NOMO-1 treated with DMSO at 0.1 percent for 48 hours (cell line): Measurements from ENCODE around the gene DIP2B.

Experiments
- DNase-seq: peaks from one replicate; lab custom pipeline; 2025; ENCODE audit not compliant: unreplicated experiment; lab: John Stamatoyannopoulos, UW

Gene DIP2B

GRCh38 chr12:50574601-50575348 lies 70.0 kb downstream of the DIP2B start:
- DNase-seq: no peak

DNA sequence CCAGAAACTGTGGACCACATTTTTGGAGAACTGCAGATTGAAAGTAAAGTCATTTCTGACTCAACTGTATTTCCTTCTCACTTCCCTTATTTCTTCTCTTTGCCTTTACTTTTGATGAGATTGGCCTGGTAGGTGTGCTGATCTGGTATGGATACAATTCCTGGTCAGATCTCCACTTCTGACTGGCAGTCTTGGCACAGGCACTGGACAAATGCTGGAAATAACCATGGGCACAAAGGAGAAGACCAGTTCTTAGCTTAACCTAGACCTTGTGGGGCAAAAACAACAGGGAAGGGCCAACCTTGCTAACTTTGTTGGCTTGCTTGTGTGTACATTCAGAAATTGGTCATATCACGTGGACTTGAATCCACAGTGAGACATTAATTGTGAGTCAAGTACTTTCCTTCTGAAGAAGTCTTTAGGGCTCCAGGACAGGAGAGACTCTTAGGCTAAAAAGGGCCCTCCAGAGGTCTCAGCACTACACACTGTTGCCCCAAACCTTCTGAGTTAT lies 75.0 kb downstream of the DIP2B start:
- DNase-seq: peak; percentile 32

DNA sequence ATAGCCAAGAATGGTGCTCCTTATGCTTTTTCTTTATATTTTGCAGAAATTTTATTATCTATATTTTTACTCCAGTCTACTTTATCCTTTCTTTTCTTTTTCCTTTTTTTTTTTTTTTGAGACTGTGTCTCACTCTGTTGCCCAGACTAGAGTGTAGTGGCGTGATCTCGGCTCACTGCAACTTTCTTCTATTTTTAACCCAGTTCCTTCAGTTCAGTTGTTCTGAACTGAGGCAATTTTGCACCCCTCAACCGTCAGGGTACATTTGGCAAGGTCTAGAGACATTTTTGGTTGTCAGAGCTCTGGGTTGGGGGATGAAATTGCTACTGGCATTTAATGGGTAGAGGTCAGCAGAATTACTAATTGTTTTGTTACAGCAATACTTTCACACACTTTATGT lies 75.7 kb downstream of the DIP2B start:
- DNase-seq: no peak

DNA sequence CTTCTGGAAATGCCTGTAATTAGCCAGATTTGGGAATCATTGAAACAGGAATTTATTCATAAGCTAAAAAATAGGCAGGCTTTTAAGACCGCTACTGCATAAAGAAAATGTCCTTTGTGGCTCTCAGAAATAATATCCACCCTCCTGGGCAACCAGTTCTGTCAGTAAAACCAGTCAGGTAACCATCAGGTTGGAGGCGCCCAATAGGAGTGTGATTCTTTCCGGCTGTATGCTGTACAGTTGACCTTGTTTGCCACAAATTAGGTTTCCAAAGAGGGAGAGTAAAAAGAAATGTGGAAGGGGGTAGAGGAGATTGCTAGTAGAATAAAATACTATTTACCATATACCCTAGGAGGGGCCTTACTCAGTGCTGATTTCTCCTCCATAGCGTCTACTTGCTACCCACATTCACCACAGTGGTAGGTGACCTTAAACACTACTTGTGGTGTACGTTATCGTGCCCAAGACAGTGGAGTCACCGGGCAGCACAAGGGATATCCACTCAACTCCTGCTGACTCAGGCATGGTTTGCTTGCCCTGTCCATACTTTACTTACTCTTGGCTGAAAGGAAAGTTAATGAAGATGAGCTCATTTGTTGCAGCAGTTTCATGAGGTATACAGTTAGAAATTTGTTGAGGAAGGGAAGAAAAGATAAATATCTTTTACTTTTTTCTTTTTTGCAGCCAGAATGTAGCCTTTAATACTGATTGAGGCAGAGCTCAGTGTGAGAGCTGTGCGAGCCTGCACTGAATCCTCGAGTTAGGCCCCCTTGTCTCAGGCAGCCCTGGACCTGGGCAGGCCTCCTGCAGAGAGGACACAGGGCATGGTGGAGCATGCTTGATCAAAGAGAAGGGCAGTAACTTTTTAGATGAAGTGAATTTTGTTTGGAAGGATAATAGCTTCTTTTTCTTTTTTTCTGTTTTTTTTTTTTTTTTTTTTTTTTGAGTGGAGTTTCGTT lies 76.7 kb downstream of the DIP2B start:
- no peak for DNase-seq

- DNase-seq: no peak
Measured at GRCh38 chr12:50584135-50584534, 79.3 kb downstream of the DIP2B start.

DNA sequence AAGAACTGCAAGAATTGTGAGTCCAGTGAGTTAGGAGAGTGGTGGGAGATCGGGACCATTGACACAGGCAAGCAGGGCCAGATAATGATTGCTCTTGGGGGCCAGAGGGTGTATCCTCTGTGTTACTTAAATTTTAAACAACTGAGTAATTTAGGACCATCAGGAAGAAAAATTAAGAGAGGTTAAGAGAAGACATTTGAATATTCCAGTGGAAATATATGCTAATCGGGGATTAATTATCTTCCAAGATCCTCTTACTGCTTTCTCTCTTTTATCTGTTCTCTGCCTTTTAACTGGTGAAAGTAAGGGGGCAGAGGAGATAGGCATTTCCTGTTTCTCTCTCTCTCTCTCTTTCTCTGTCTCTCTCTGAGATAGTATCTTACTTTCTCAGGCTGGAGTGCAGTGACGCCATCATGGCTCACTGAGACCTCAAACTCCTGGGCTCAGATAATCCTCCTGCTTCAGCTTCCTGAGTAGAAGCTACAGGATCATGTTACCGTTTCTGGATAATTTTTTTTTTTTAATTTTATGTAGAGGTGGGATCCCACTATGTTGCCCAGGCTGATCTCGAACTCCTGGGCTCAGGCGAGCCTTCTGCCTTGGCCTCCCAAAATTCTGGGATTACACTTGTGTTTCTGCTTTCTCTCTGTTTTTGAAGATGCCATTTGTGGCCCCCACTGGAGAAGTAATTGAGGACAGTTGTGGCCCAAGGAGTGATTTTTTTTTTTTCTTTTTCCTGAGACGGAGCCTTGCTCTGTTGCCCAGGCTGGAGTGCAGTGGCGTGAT lies 85.1 kb downstream of the DIP2B start:
- DNase-seq: no peak

GRCh38 chr12:50590869-50591268 lies 86.1 kb downstream of the DIP2B start:
- DNase-seq: no peak

DNA sequence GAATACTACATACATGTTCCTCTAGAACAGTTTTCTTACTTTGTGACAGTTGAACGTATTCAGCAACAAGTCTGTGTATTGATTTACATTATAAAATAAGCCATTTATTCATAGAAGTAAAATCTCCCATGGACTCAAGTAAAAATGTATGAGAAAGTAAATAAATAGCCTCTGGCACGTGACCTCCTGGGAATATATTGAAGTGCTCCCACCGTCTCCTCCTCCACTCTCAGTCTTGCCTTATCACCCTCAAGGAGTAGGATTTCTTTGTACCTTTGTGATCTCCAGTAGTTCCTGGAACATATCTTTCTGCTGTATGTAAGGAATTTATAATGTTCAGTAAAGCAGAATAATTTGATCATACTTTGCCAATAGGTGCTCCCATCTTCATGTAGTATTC lies 90.9 kb downstream of the DIP2B start:
- DNase-seq: no peak

DNA sequence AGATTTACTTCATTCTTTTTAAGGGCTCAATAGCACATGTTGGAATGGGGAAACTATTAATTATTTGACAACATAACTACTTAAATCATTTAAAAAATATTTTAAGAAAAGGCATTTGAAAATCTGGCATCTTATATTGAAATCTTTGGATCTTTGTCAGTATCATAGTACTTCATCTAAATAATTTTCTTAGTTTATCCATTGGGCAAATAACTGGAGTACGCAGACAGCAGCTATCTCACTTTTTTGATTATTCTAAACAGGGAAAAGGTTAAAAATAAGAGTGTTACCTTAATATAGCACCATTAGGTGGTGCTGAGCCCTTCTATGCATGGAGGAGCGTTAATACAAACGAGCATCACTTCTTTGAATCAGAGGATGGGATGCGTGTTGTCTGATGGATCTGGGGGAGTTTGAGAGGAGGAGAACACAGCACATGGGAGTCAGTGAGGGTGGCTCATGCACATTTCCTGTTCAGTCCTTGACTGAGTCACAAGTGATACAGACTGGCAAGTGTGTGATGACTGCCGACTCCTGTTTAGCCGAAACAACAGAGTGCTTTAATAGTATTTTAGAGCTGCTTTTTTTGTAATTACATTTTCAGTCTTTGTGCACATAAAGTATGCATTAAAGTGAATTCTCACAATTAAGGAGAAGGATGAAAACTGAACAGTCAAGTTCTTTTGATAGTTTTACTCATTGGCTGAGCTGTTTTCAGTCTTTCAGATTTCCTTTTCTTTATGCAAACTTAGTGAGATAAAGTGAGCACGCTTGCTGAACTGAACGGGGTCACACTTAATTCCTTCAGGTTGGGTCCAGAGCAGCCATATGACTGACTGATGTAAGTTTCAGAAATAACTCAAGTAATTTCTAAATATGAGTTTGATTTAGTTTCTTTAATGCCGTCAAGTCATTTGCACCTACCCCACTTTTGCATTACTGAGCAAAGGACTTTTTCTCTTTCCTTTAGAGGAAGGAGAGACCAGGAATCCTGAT lies 92.7 kb downstream of the DIP2B start:
- DNase-seq: no peak

DNA sequence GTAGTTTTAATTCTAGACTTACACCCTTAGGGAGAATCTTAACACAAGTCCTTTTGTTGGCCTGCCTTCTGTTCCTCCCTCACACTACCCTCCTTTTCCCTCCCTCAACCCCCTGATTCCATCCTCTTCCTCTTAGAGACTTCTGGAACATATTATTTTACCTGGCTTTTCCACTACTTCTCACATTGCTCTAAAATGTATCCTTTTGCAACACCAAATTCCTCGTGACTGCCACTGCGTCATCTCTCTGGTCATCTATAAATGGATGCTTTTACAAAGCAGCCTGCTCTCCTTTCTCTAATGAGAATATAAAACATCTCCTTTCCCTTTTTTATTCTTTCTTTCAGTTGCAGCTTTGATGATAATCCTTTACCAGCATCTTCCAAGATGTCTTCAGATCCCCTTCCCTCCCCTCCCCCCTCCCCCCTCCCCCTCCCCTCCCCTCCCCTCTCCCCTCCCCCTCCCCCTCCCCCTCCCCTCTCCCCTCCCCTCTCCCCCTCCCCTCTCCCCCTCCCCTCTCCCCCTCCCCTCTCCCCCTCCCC lies 93.6 kb downstream of the DIP2B start:
- DNase-seq: no peak

- no peak for DNase-seq
Measured at GRCh38 chr12:50599366-50600095, 94.7 kb downstream of the DIP2B start.

GRCh38 chr12:50600364-50600763 lies 95.6 kb downstream of the DIP2B start:
- DNase-seq: no peak

DNA sequence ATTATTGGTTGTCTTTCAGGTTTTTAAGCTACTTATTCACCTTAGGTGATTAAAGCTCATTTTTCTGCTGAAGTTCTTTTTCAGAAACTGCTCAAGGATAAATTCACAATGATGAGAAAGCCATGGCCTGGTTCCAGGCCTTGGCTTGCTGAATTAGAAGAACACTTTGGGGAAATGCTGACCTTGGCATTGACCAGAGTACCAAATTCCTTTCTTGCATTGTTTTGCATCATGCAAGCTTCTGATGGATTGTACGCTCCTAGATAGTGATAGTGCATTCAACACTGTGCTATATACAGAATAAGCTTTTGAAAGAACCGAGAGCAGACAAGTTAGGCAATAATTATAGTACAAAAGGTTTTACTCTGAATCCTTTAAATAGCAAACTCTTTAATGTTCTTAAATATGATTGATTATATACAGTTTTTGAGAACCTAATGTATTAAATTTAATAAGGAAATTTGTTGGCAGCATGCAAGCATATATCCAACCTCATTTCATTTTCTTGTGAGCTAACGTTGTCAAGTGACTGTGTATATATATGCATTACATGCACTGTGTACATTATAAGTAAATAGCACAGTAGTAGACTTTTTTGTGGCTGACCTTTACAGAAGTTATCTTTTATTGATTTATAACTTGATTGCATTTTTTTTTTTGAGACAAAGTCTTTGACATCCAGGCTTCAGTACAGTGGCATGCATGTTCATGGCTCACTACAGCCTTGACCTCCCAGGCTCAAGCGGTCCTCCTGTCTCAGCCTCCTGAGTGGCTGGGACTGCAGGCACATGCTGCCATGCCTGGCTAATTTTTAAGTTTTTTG lies 99.2 kb downstream of the DIP2B start:
- no peak for DNase-seq

GRCh38 chr12:50604640-50604920 lies 99.8 kb downstream of the DIP2B start:
- DNase-seq: no peak

DNA sequence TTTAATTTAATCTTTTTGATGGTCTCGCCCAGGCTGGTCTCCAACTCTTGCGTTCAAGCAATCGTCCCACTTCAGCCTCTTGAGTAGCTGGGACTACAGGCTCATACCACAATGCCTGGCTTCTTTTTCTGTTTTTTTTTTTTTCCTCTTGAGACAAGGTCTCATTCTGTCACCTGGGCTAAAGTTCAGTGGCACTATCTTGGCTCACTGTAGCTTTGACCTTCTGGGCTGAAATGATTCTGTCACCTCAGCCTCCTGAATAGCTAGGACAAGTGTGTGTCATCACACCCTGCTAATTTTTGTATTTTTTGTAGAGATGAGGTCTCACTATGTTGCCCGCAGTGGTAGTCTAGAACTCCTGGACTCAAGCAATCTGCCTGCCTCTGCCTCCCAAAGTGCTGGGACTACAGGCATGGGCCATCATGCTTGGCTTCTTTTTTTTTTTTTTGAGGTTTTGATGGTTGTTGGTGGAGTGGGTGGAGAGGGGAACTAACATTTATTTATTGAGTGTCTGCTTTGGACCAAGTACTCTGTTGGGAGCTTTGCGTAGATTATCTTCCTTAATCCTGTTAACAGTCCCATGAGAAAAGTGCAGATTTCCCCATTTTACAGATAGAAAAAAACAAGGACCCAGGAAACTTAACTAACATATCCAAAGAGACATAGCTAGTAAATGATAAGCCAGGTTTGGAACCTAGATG lies 102.0 kb downstream of the DIP2B start:
- no peak for DNase-seq

DNA sequence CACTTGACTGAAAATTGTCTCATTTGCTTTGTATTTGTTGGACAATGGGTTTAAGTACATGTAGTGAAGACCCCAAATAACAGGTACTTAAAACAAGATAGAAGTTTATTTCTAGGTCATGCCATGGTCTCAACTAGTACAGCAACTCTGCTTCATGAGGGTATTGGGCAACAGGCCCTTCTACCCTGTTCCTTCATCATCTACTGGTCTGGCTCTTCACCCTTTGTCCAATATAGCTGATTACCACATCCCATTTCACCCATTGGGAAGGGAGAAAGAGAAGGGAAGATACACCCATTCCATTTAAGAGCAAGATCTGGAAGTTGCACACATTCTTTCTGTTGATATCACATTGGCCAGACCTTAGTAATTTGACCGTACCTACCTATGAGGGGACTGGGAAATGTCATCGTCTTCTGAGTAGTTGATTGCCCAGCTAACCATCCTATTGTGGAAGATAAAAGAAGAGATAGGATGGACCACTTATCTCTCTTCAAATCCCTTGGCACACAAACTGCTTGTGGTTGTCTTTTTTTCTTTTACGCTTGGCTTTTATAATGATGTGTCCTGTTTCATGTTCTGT lies 104.6 kb downstream of the DIP2B start:
- DNase-seq: no peak

DNA sequence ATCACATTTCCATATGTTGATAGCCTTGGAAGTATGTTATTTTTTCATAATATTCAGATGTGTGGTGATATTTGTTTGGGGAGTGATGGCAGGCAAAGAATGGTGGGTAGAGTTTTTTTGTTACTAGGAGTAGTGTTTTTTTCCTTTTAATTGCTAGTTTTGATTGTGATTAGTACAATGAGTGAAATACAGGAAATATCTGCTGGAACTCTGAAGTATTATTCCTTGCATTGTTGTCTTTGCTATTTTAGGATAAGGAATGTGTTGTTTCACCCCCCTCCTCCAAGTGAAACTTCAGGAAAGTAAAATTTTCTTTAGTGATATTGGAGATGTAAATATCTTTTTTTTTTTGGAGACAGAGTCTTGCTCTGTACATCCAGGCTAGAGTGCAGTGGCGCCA lies 105.4 kb downstream of the DIP2B start:
- DNase-seq: no peak
